C4-2B (cell line): Measurements from ENCODE around the gene CYYR1.

Source experiments
- H3K27ac ChIP-seq: fragments of 450-650 bp; 2 replicates; pipeline ENCODE4 v1.5.1; 2017
- CTCF ChIP-seq: fragments of 450-650 bp; conservative IDR thresholded peaks from 2 replicates; pipeline ENCODE4 v1.5.1; 2017; ENCODE audit warnings: mild to moderate bottlenecking
- ZFX ChIP-seq: fragments of 450-650 bp; IDR thresholded peaks from 2 replicates; pipeline ENCODE4 v1.6.1; 2017

CYYR1 gene

GRCh38 chr21:26444646-26445045 is 128.4 kb downstream of the CYYR1 start:
- no peak for TF ChIP-seq ZFX
- TF ChIP-seq CTCF, result no peak

GRCh38 chr21:26443867-26444266 is 129.2 kb downstream of the CYYR1 start:
- H3K27ac ChIP-seq, result no peak overlapping the region
- TF ChIP-seq ZFX (no peak), CTCF (no peak)

More at GRCh38 chr21:26444646-26445045, 128.4 kb downstream of the CYYR1 start:
- H3K27ac ChIP-seq, result no peak overlapping the region

GRCh38 chr21:26443291-26443690 is 129.8 kb downstream of the CYYR1 start:
- no peak overlapping the region for H3K27ac ChIP-seq
- TF ChIP-seq CTCF, result no peak
- no peak for TF ChIP-seq ZFX

GRCh38 chr21:26441149-26441548 is 131.9 kb downstream of the CYYR1 start:
- TF ChIP-seq ZFX (no peak), CTCF (no peak)
- no peak overlapping the region for H3K27ac ChIP-seq

- no peak for TF ChIP-seq CTCF
- no peak for TF ChIP-seq ZFX
- H3K27ac ChIP-seq, result no peak overlapping the region
Measured at GRCh38 chr21:26438976-26439375, 134.1 kb downstream of the CYYR1 start.

- no peak for TF ChIP-seq CTCF
- TF ChIP-seq ZFX, result no peak
- no peak overlapping the region for H3K27ac ChIP-seq
Measured at GRCh38 chr21:26437326-26438009, 135.6 kb downstream of the CYYR1 start.

- no peak overlapping the region for H3K27ac ChIP-seq
- TF ChIP-seq CTCF (no peak), ZFX (no peak)
Measured at GRCh38 chr21:26433386-26433785, 139.7 kb downstream of the CYYR1 start.
